ENCODE data around the gene BEND3.
"Not testable (repeated sequence)": the region's sequence is repeated elsewhere in the genome, so short reads cannot be mapped to it uniquely, and the experiment has no call there.

Gene BEND3

GRCh38 chr6:107120404-107120803 lies 5.1 kb upstream of the BEND3 start:
- no peak for DNase-seq

- DNase-seq = no peak
These were observed 3.7 kb upstream of the BEND3 start for GRCh38 chr6:107118976-107119375.

- not testable (repeated sequence) for DNase-seq
These were observed 3.2 kb upstream of the BEND3 start for GRCh38 chr6:107118540-107118939.

GRCh38 chr6:107116931-107117330 lies 1.6 kb upstream of the BEND3 start:
- DNase-seq = no peak

- DNase-seq = no peak
These were observed 1.1 kb upstream of the BEND3 start for GRCh38 chr6:107116328-107116892.

- peak; percentile 31 for DNase-seq
These were observed 496 bp upstream of the BEND3 start for GRCh38 chr6:107115695-107116327.

- DNase-seq = peak; percentile 83
These were observed 946 bp downstream of the BEND3 start for GRCh38 chr6:107114213-107114925.

GRCh38 chr6:107110200-107110599 lies 5.1 kb downstream of the BEND3 start:
- no peak for DNase-seq

GRCh38 chr6:107108201-107108890 lies 7.0 kb downstream of the BEND3 start:
- no peak for DNase-seq

GRCh38 chr6:107107791-107108190 lies 7.5 kb downstream of the BEND3 start:
- DNase-seq = no peak

- no peak for DNase-seq
These were observed 9.2 kb downstream of the BEND3 start for GRCh38 chr6:107106165-107106564.

GRCh38 chr6:107105511-107106116 lies 9.7 kb downstream of the BEND3 start:
- no peak for DNase-seq

GRCh38 chr6:107103082-107103481 lies 12.2 kb downstream of the BEND3 start:
- no peak for DNase-seq

- no peak for DNase-seq
These were observed 12.9 kb downstream of the BEND3 start for GRCh38 chr6:107102414-107102805.

- DNase-seq = no peak
These were observed 13.5 kb downstream of the BEND3 start for GRCh38 chr6:107101686-107102413.

- no peak for DNase-seq
These were observed 14.1 kb downstream of the BEND3 start for GRCh38 chr6:107101211-107101610.

- DNase-seq = no peak
These were observed 16.6 kb downstream of the BEND3 start for GRCh38 chr6:107098436-107099307.

- not testable (repeated sequence) for DNase-seq
These were observed 30.9 kb downstream of the BEND3 start for GRCh38 chr6:107084459-107084858.

GRCh38 chr6:107083921-107084320 lies 31.4 kb downstream of the BEND3 start:
- DNase-seq = no peak

GRCh38 chr6:107083047-107083768 lies 32.1 kb downstream of the BEND3 start:
- DNase-seq = no peak

- no peak for DNase-seq
These were observed 33.3 kb downstream of the BEND3 start for GRCh38 chr6:107082045-107082444.
